A673 (cell line): ENCODE measurements around the gene AMOTL1. TPM values are rescaled to one million over a fixed set of nuclear protein-coding genes. Genes with fewer than 3 reads are reported as not detected.

Experiments
- BruUV-seq: library from RNA; stranded (reverse); fragments of 400-500 nt; replicated peaks from 2 replicates; lab custom pipeline; 2021; lab: Mats Ljungman, UMichigan
- CTCF ChIA-PET: fragments of 300-600 bp; sonication (Branson Sonifier 250); formaldehyde crosslinking; loops from one replicate; lab custom pipeline; 2022; ENCODE audit warnings: antibody characterized with exemption; lab: Charles Lee
- POLR2A ChIA-PET: fragments of 300-600 bp; sonication (Branson Sonifier 250); formaldehyde crosslinking; loops from one replicate; lab custom pipeline; 2022; ENCODE audit warnings: antibody characterized with exemption; ENCODE audit not compliant: low non-redundant PET; lab: Charles Lee
- DNase-seq: peaks from one replicate; pipeline ENCODE4 v3.0.0-alpha.2; 2015; ENCODE audit warnings: low spot score
- H3K27ac ChIP-seq: fragments of 200-600 bp; sonication (generic); 2 replicates; pipeline ENCODE4 v1.5.1; 2016; ENCODE audit warnings: mixed run types, low read depth, mild to moderate bottlenecking, mixed read lengths, antibody characterized with exemption, low read length; ENCODE audit not compliant: poor library complexity, severe bottlenecking
- H3K27me3 ChIP-seq: fragments of 200-600 bp; sonication (generic); replicated peaks from 2 replicates; pipeline ENCODE4 v1.6.1; 2017; ENCODE audit warnings: mixed run types, low read depth, mild to moderate bottlenecking, mixed read lengths, antibody characterized with exemption, low read length; ENCODE audit not compliant: insufficient read depth, poor library complexity
- H3K36me3 ChIP-seq: fragments of 200-600 bp; sonication (generic); 2 replicates; pipeline ENCODE4 v1.6.1; 2016; ENCODE audit warnings: mixed run types, mild to moderate bottlenecking, mixed read lengths, antibody characterized with exemption, low read length; ENCODE audit not compliant: insufficient read depth, poor library complexity, severe bottlenecking
- H3K4me1 ChIP-seq: fragments of 200-600 bp; sonication (generic); 2 replicates; pipeline ENCODE4 v1.6.1; 2017; ENCODE audit warnings: mixed run types, mild to moderate bottlenecking, mixed read lengths, antibody characterized with exemption, low read length; ENCODE audit not compliant: insufficient read depth, poor library complexity, severe bottlenecking
- H3K4me3 ChIP-seq: fragments of 200-600 bp; sonication (generic); 2 replicates; pipeline ENCODE4 v1.5.1; 2016; ENCODE audit warnings: low read depth, mixed run types, mild to moderate bottlenecking, mixed read lengths, low read length; ENCODE audit not compliant: poor library complexity, severe bottlenecking
- H3K9me3 ChIP-seq: fragments of 200-600 bp; sonication (generic); 2 replicates; pipeline ENCODE4 v1.6.1; 2016; ENCODE audit warnings: mixed run types, low read depth, mild to moderate bottlenecking, mixed read lengths, antibody characterized with exemption, low read length; ENCODE audit not compliant: poor library complexity, severe bottlenecking
- CTCF ChIP-seq: fragments of 300-800, 200-600 bp; sonication (generic); conservative IDR thresholded peaks from 2 replicates; pipeline ENCODE4 v1.5.1; 2017; ENCODE audit warnings: low read depth, mild to moderate bottlenecking, antibody characterized with exemption, low read length, moderate library complexity, mixed read lengths
- EZH2 ChIP-seq: fragments of 200-600 bp; sonication (generic); IDR thresholded peaks from 2 replicates; pipeline ENCODE4 v1.6.1; 2017; ENCODE audit warnings: borderline replicate concordance, low read depth, mild to moderate bottlenecking, mixed read lengths, antibody characterized with exemption, low read length; ENCODE audit not compliant: poor library complexity, severe bottlenecking
- intact Hi-C: fragments of 100-400 bp; cut with micrococcal nuclease; formaldehyde crosslinking; loops from one replicate; pipeline ENCODE4 v1.10.0; 2022; ENCODE audit not compliant: unreplicated experiment
- total RNA-seq: library from RNA; stranded (reverse); gene quantifications from 2 replicates; pipeline ENCODE4 v1.2.3, GENCODE V29; 2021

AMOTL1 gene
- total RNA-seq, 1 experiment from 2014 or later: 68.5 TPM

GRCh38 chr11:94834911-94835593 is 66.9 kb downstream of the AMOTL1 start:
- Histone ChIP-seq H3K36me3 (peaks cover 28% of the 10 kb centered on the region), H3K27me3 (no peaks in the 10 kb centered on the region), H3K4me3 (no peak overlapping the region), H3K9me3 (no peaks in the 10 kb centered on the region), H3K27ac (no peak overlapping the region), H3K4me1 (peaks cover 18% of the 10 kb centered on the region)
- intact Hi-C loops: no loop called here
- ChIA-PET POLR2A (no interaction called here), CTCF (no interaction called here)
- no TSS peak for BruUV-seq
- TF ChIP-seq CTCF (no peak), EZH2 (no peak)
- no peak for DNase-seq

GRCh38 chr11:94835594-94835927 is 67.4 kb downstream of the AMOTL1 start:
- no peak for TF ChIP-seq EZH2
- TF ChIP-seq CTCF: no peak
- Histone ChIP-seq H3K36me3 (peaks cover 23% of the 10 kb centered on the region), H3K27ac (no peak overlapping the region), H3K27me3 (no peaks in the 10 kb centered on the region), H3K4me1 (peaks cover 18% of the 10 kb centered on the region), H3K4me3 (no peak overlapping the region), H3K9me3 (no peaks in the 10 kb centered on the region)
- ChIA-PET POLR2A (no interaction called here), CTCF (no interaction called here)
- DNase-seq: no peak
- intact Hi-C loops: no loop called here
- BruUV-seq: no TSS peak

GRCh38 chr11:94837317-94837716 is 69.2 kb downstream of the AMOTL1 start:
- H3K4me3 ChIP-seq: no peak overlapping the region
- H3K9me3 ChIP-seq: no peaks in the 10 kb centered on the region
- CTCF ChIA-PET: no interaction called here
- BruUV-seq: no TSS peak
- TF ChIP-seq EZH2 (no peak), CTCF (no peak)
- H3K27me3 ChIP-seq: no peaks in the 10 kb centered on the region
- POLR2A ChIA-PET: interaction anchor here (0.6 kb wide), 1 partner anchor 140 kb away, joined by 3 read pairs; no protein-coding TSS in a partner anchor
- H3K36me3 ChIP-seq: peaks cover 16% of the 10 kb centered on the region
- peaks cover 18% of the 10 kb centered on the region for H3K4me1 ChIP-seq
- DNase-seq: no peak
- intact Hi-C loops: no loop called here
- no peak overlapping the region for H3K27ac ChIP-seq
